Pericardium fibroblast (primary cell): ENCODE data around the gene CISD2. TPM values are rescaled to one million over a fixed set of nuclear protein-coding genes. Genes with fewer than 3 reads are reported as not detected.

Experiments used
- total RNA-seq: library from RNA; depleted of rRNA; stranded (reverse); fragments of >200 nt; gene quantifications from 2 replicates; pipeline ENCODE4 v1.2.3, GENCODE V29; 2015

Gene CISD2
- total RNA-seq: 14.4 and 22.0 TPM in 2 replicates

GRCh38 chr4:102868781-102869568 is at the start of gene CISD2:
TSS of gene CISD2 (plus strand) at chr4:102868992. CDS start at chr4:102869085, 93 bp downstream.

DNA sequence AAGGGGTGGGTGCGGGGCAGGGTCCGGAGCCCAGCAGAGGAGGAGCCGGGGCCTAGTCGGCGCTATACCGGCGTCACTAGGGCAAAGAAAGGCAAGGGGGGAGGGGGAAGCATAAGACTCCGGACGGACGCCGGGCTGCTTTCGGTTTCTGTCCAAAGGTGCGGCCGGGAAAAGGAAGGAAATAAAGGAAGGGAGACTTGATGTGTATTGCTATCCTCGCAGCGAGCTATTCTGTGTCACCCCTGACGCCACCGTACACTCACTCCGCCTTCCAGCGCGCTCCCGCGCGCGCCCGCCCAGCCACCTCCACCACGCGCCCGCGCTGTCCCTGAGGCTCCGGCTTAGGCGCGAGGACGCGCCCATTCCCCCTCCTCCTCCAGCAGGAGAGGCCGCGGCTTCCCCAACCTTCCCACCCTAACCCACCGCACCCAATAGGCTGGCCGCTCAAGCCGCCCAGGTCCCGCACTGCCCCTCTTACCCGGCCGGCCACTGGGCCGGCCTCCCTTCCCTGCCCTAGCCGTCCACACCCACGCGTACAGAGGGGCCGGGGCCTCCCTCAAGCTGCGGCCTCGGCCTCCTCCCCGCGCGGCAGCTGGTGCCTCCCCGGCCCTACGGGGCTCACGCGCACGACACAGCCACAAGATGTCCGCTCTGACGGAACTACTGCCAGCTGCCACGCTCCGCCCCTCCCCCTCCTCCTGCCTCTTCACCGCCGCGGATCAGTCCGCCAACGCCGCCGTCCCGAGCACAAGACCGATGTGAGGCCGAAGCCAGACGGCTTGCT is 41.7 kb upstream of the CISD2 start, which contains the start of gene UBE2D3:
Gene UBE2D3, minus strand, starts transcription at position 662 of the 784 bp plus-strand sequence. CDS start 1,043 bp downstream, outside the sequence.

Other genes starting within 250 kb of the CISD2 start
- 26.5 and 33.0 TPM in 2 replicates for gene MANBA, start 108.0 kb upstream of the CISD2 start, total RNA-seq
- 250 and 282 TPM in 2 replicates for gene UBE2D3, start 41.4 kb upstream of the CISD2 start, total RNA-seq
- 0.23 and 0.26 TPM in 2 replicates for gene SLC9B1, start 150.7 kb downstream of the CISD2 start, total RNA-seq
- 11.5 and 15.3 TPM in 2 replicates for gene SLC9B2, start 207.8 kb downstream of the CISD2 start, total RNA-seq
- gene BDH2, start 230.8 kb downstream of the CISD2 start, total RNA-seq: 45.6 and 69.8 TPM in 2 replicates